HL-60/S4 treated with phorbol 12-myristate 13-acetate at 8.2 ng/mL for 4 days and 3 days (cell line): ENCODE data around the gene FOXN3.

Experiments used
- in situ Hi-C: fragments of 300-500 bp; cut with MboI; formaldehyde crosslinking; loops from 2 replicates; pipeline ENCODE4 v1.15.0; 2022; ENCODE audit warnings: low sequenced_read_pairs

The FOXN3 gene

GRCh38 chr14:89417091-89417464, at the start of gene FOXN3:
Gene FOXN3 (minus strand): TSS chr14:89417233. CDS start chr14:89412476, 4,757 bp downstream.
- in situ Hi-C loops: no loop called here

- in situ Hi-C loops: no loop called here
Measured at GRCh38 chr14:89466484-89466883, 49.5 kb upstream of the FOXN3 start.

GRCh38 chr14:89465876-89466275, 48.8 kb upstream of the FOXN3 start:
- in situ Hi-C loops: no loop called here

- in situ Hi-C loops: no loop called here
Measured at GRCh38 chr14:89461256-89461655, 44.2 kb upstream of the FOXN3 start.

- in situ Hi-C loops: no loop called here
Measured at GRCh38 chr14:89458713-89459420, 41.8 kb upstream of the FOXN3 start.

- in situ Hi-C loops: no loop called here
Measured at GRCh38 chr14:89457007-89457406, 40.0 kb upstream of the FOXN3 start.

- in situ Hi-C loops: no loop called here
Measured at GRCh38 chr14:89455412-89455811, 38.4 kb upstream of the FOXN3 start.

GRCh38 chr14:89454996-89455395, 38.0 kb upstream of the FOXN3 start:
- in situ Hi-C loops: no loop called here

- in situ Hi-C loops: no loop called here
Measured at GRCh38 chr14:89452281-89452680, 35.2 kb upstream of the FOXN3 start.

GRCh38 chr14:89451229-89451628, 34.2 kb upstream of the FOXN3 start:
- in situ Hi-C loops: no loop called here

- in situ Hi-C loops: no loop called here
Measured at GRCh38 chr14:89447182-89447944, 30.3 kb upstream of the FOXN3 start.

- in situ Hi-C loops: no loop called here
Measured at GRCh38 chr14:89445273-89445973, 28.4 kb upstream of the FOXN3 start.

- in situ Hi-C loops: no loop called here
Measured at GRCh38 chr14:89444516-89445125, 27.6 kb upstream of the FOXN3 start.

- in situ Hi-C loops: no loop called here
Measured at GRCh38 chr14:89444044-89444443, 27.0 kb upstream of the FOXN3 start.

GRCh38 chr14:89443042-89443629, 26.1 kb upstream of the FOXN3 start:
- in situ Hi-C loops: no loop called here

- in situ Hi-C loops: no loop called here
Measured at GRCh38 chr14:89442280-89442679, 25.2 kb upstream of the FOXN3 start.

- in situ Hi-C loops: no loop called here
Measured at GRCh38 chr14:89440986-89441909, 24.2 kb upstream of the FOXN3 start.

- in situ Hi-C loops: no loop called here
Measured at GRCh38 chr14:89435892-89436656, 19.0 kb upstream of the FOXN3 start.

GRCh38 chr14:89435492-89435891, 18.5 kb upstream of the FOXN3 start:
- in situ Hi-C loops: no loop called here
